Prostate gland (tissue), 2 donors: ENCODE data around the gene PPP1R14B. TPM values are rescaled to one million over a fixed set of nuclear protein-coding genes. Genes with fewer than 3 reads are reported as not detected.

Source experiments
- DNase-seq: peaks from one replicate; pipeline ENCODE4 v3.0.0-alpha.2; 2019; ENCODE audit warnings: low spot score
- H3K27ac ChIP-seq, 2 donors: fragments of 200-600 bp; sonication (generic); 2 replicates each; pipeline ENCODE4 v1.5.1; 2017 to 2019
- H3K27me3 ChIP-seq: fragments of 200-600 bp; sonication (generic); replicated peaks from 2 replicates; pipeline ENCODE4 v1.5.1; 2019; ENCODE audit not compliant: insufficient read depth
- H3K36me3 ChIP-seq, 2 donors: fragments of 200-600 bp; sonication (generic); 1 replicate in 1 of 2; 2 replicates in 1 of 2; pipeline versions ENCODE4 v1.5.1 to v1.8.1; 2017 to 2019
- H3K4me1 ChIP-seq: fragments of 200-600 bp; sonication (generic); replicated peaks from 2 replicates; pipeline ENCODE4 v1.5.1; 2019
- H3K4me3 ChIP-seq, 2 donors: fragments of 200-600 bp; sonication (generic); 2 replicates each; pipeline ENCODE4 v1.5.1; 2017 to 2019
- H3K9me3 ChIP-seq: fragments of 200-600 bp; sonication (generic); 2 replicates; pipeline ENCODE4 v1.5.1; 2017
- POLR2A ChIP-seq: fragments of 450-650 bp; IDR thresholded peaks from one replicate; pipeline ENCODE4 v1.6.1; 2016; ENCODE audit warnings: antibody characterized with exemption, mild to moderate bottlenecking
- POLR2AphosphoS5 ChIP-seq: sonication (generic); formaldehyde crosslinking; IDR thresholded peaks from one replicate; pipeline ENCODE4 v1.6.1; 2017; ENCODE audit warnings: antibody characterized with exemption
- WGBS: methylation state at CpG from one replicate; pipeline ENCODE4 v1.1.5; 2018; 5-methylcytosine and 5-hydroxymethylcytosine counted together
- intact Hi-C: fragments of 100-400 bp; cut with DNase I; formaldehyde crosslinking; loops from one replicate; pipeline ENCODE4 v1.14.2; 2022
- total RNA-seq, 2 donors: library from RNA; depleted of rRNA; stranded (reverse); fragments of >200 nt; gene quantifications; one replicate each; pipeline ENCODE4 v1.1.0, GENCODE V29; 2016
- TF ChIP-seq, protein P1 (sequence below), 4 experiments: fragments of 200-600 bp in 2 of 4; fragments of 450-650 bp in 2 of 4; sonication (generic) in 2 of 4; IDR thresholded peaks; 1 replicate in 3 of 4; 2 replicates in 1 of 4; pipeline ENCODE4 v1.5.1; 2016 to 2019; ENCODE audit warnings: antibody characterized with exemption in 4 of 4, mild to moderate bottlenecking in 2 of 4, moderate library complexity in 2 of 4

PPP1R14B gene
- 10 to 100 TPM; 60.5 to 69.3 TPM for total RNA-seq

GRCh38 chr11:64246871-64247728, at the start of gene PPP1R14B:
PPP1R14B (minus strand) TSS chr11:64246943; CDS start chr11:64246673, 270 bp downstream.
- intact Hi-C loops = no loop called here
- peak; percentile 83 for DNase-seq
- 1% methylated on average over 51 of the region's 74 CpGs for WGBS
- Histone ChIP-seq H3K9me3 (no peaks in the 10 kb centered on the region), H3K36me3 (no peaks in the 10 kb centered on the region), H3K27ac (peak within 1 kb of the TSS; percentile 82 to 84), H3K27me3 (no peaks in the 10 kb centered on the region), H3K4me3 (peak within 1 kb of the TSS; percentile 47 to 52), H3K4me1 (peaks cover 15% of the 10 kb centered on the region)
- peak; percentile 67 for TF ChIP-seq POLR2AphosphoS5
- TF ChIP-seq, protein P1, sequence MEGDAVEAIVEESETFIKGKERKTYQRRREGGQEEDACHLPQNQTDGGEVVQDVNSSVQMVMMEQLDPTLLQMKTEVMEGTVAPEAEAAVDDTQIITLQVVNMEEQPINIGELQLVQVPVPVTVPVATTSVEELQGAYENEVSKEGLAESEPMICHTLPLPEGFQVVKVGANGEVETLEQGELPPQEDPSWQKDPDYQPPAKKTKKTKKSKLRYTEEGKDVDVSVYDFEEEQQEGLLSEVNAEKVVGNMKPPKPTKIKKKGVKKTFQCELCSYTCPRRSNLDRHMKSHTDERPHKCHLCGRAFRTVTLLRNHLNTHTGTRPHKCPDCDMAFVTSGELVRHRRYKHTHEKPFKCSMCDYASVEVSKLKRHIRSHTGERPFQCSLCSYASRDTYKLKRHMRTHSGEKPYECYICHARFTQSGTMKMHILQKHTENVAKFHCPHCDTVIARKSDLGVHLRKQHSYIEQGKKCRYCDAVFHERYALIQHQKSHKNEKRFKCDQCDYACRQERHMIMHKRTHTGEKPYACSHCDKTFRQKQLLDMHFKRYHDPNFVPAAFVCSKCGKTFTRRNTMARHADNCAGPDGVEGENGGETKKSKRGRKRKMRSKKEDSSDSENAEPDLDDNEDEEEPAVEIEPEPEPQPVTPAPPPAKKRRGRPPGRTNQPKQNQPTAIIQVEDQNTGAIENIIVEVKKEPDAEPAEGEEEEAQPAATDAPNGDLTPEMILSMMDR (IDR thresholded peaks at IDR 0.05) = peak in 3 of 4 experiments; percentile 9 to 51 (median 33)
- peak; percentile 33 for TF ChIP-seq POLR2A

DNA sequence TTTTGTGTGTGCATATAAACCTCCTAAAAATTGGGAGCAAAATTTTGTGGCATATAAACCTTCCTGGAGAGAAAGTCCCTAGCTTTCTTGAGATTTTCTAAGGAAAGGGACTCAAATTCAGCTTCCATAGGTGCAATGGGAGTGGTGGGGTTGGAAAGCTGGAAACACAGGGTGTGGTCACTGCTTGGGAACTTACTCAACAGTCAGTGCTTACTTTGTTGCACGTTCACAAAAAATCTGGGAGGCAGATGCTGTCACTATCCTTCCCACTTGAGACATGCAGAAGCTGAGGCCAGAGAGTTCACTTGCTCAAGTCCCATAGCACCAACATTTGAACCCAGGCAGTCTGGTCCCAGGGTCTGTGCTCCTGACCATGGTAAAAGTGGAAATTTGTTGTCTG, 49.5 kb upstream of the PPP1R14B start:
- no peaks in the 10 kb centered on the region for H3K9me3 ChIP-seq
- intact Hi-C loops = no loop called here
- H3K4me3 ChIP-seq = no peak overlapping the region
- DNase-seq = no peak
- H3K36me3 ChIP-seq = no peaks in the 10 kb centered on the region
- peaks cover 18% of the 10 kb centered on the region for H3K4me1 ChIP-seq
- 41% methylated on average over 1 of the region's 1 CpG for WGBS
- peaks cover 9% of the 10 kb centered on the region for H3K27me3 ChIP-seq
- no peak overlapping the region for H3K27ac ChIP-seq
- TF ChIP-seq POLR2A = no peak
- no peak for TF ChIP-seq POLR2AphosphoS5
- TF ChIP-seq, protein P1 (IDR thresholded peaks at IDR 0.05) = no peak

- H3K27me3 ChIP-seq = peaks cover 9% of the 10 kb centered on the region
- TF ChIP-seq POLR2AphosphoS5 (no peak), POLR2A (no peak)
- TF ChIP-seq, protein P1 (IDR thresholded peaks at IDR 0.05) = no peak
- H3K4me1 ChIP-seq = peaks cover 17% of the 10 kb centered on the region
- no peaks in the 10 kb centered on the region for H3K9me3 ChIP-seq
- no peak overlapping the region for H3K4me3 ChIP-seq
- no peak for DNase-seq
- intact Hi-C loops = no loop called here
- H3K27ac ChIP-seq = no peak overlapping the region
- no peaks in the 10 kb centered on the region for H3K36me3 ChIP-seq
- 92% methylated on average over 4 of the region's 4 CpGs for WGBS
Observed at GRCh38 chr11:64295760-64296159, 49.0 kb upstream of the PPP1R14B start.

- Histone ChIP-seq H3K36me3 (no peaks in the 10 kb centered on the region), H3K4me1 (peaks cover 9% of the 10 kb centered on the region), H3K27ac (no peak overlapping the region), H3K27me3 (peaks cover 6% of the 10 kb centered on the region), H3K9me3 (no peaks in the 10 kb centered on the region), H3K4me3 (no peak overlapping the region)
- WGBS = 58% methylated on average over 3 of the region's 3 CpGs
- TF ChIP-seq POLR2A = no peak
- TF ChIP-seq, protein P1 (IDR thresholded peaks at IDR 0.05) = no peak
- no peak for TF ChIP-seq POLR2AphosphoS5
- intact Hi-C loops = no loop called here
- no peak for DNase-seq
Observed at GRCh38 chr11:64294774-64295173, 48.0 kb upstream of the PPP1R14B start.
